HepG2 (cell line): Measurements from ENCODE around the gene GAS2. TPM values are rescaled to one million over a fixed set of nuclear protein-coding genes. Genes with fewer than 3 reads are reported as not detected.

ENCODE experiments used
- BCL6 ChIP-seq: IDR thresholded peaks from 2 replicates; pipeline ENCODE4 v1.6.1; 2016; ENCODE audit warnings: missing genetic modification reagents, missing compliant biosample characterization
- CBX5 ChIP-seq: sonication (generic); formaldehyde crosslinking; IDR thresholded peaks from 2 replicates; pipeline ENCODE4 v1.4.0; 2020; ENCODE audit warnings: missing genetic modification reagents, borderline replicate concordance
- CHD4 ChIP-seq: fragments of 200-600 bp; sonication (generic); IDR thresholded peaks from 2 replicates; pipeline ENCODE4 v1.7.0; 2017; ENCODE audit warnings: mild to moderate bottlenecking, low read length, borderline replicate concordance
- CREB1 ChIP-seq, 2 experiments: fragments of 450-650 bp in 1 of 2; IDR thresholded peaks; 2 replicates each; pipeline ENCODE4 v1.6.1; 2016 to 2017; ENCODE audit warnings: control low read depth in 1 of 2, mild to moderate bottlenecking in 1 of 2, missing compliant biosample characterization in 1 of 2, missing genetic modification characterization in 1 of 2
- EZH2 ChIP-seq: conservative IDR thresholded peaks from 2 replicates; pipeline ENCODE4 v1.6.1; 2012; ENCODE audit warnings: mild to moderate bottlenecking, low read depth, low read length, moderate library complexity
- FOSL2 ChIP-seq: sonication (generic); formaldehyde crosslinking; IDR thresholded peaks from 2 replicates; pipeline ENCODE4 v1.4.0; 2020; ENCODE audit warnings: missing genetic modification reagents
- FOXA1 ChIP-seq, 2 experiments: fragments of 450-650 bp in 1 of 2; sonication (generic) in 1 of 2; formaldehyde crosslinking in 1 of 2; IDR thresholded peaks; 2 replicates each; pipeline versions ENCODE4 v1.4.0 to v1.6.1; 2016 to 2020; ENCODE audit warnings: missing genetic modification reagents in 1 of 2
- HNF4A ChIP-seq: sonication (generic); formaldehyde crosslinking; IDR thresholded peaks from 2 replicates; pipeline ENCODE4 v1.4.0; 2020; ENCODE audit warnings: missing genetic modification reagents
- HNRNPLL ChIP-seq: fragments of 200-400 bp; formaldehyde crosslinking; IDR thresholded peaks from 2 replicates; pipeline ENCODE4 v1.6.1; 2017; ENCODE audit warnings: mild to moderate bottlenecking, low read depth, low read length; ENCODE audit not compliant: poor library complexity, severe bottlenecking
- KAT8 ChIP-seq: IDR thresholded peaks from 2 replicates; pipeline ENCODE4 v1.6.1; 2016; ENCODE audit warnings: missing genetic modification reagents, missing compliant biosample characterization
- KLF13 ChIP-seq: sonication (generic); formaldehyde crosslinking; IDR thresholded peaks from 2 replicates; pipeline ENCODE4 v1.4.0; 2020; ENCODE audit warnings: mild to moderate bottlenecking, missing genetic modification reagents
- MIXL1 ChIP-seq: IDR thresholded peaks from 2 replicates; pipeline ENCODE4 v1.6.1; 2016
- NR2F1 ChIP-seq, 2 experiments: fragments of 450-650 bp in 1 of 2; formaldehyde crosslinking in 1 of 2; IDR thresholded peaks; 2 replicates each; pipeline versions ENCODE4 v1.5.0 to v1.6.1; 2016 to 2020; ENCODE audit warnings: mild to moderate bottlenecking in 1 of 2, missing compliant biosample characterization in 1 of 2, missing genetic modification reagents in 1 of 2, moderate library complexity in 1 of 2
- PAF1 ChIP-seq: IDR thresholded peaks from 2 replicates; pipeline ENCODE4 v1.6.1; 2016; ENCODE audit warnings: missing genetic modification reagents, missing compliant biosample characterization
- POGZ ChIP-seq: sonication (generic); formaldehyde crosslinking; IDR thresholded peaks from 2 replicates; pipeline ENCODE4 v1.4.0; 2020; ENCODE audit warnings: mild to moderate bottlenecking, missing genetic modification reagents
- POLR2AphosphoS2 ChIP-seq: IDR thresholded peaks from 2 replicates; pipeline ENCODE4 v1.6.1; 2011; ENCODE audit warnings: low read depth, low read length, improper control_type of control experiment
- POLR2G ChIP-seq: fragments of 200-400 bp; formaldehyde crosslinking; IDR thresholded peaks from 2 replicates; pipeline ENCODE4 v1.6.1; 2018; ENCODE audit warnings: mild to moderate bottlenecking, low read depth, low read length, moderate library complexity
- SALL1 ChIP-seq: sonication (generic); formaldehyde crosslinking; IDR thresholded peaks from 2 replicates; pipeline ENCODE4 v1.8.0; 2022; ENCODE audit warnings: mild to moderate bottlenecking, missing genetic modification reagents
- SMAD9 ChIP-seq: sonication (generic); formaldehyde crosslinking; IDR thresholded peaks from 2 replicates; pipeline ENCODE4 v1.5.1; 2020; ENCODE audit warnings: mild to moderate bottlenecking, missing genetic modification reagents
- TFDP2 ChIP-seq: sonication (generic); formaldehyde crosslinking; IDR thresholded peaks from 2 replicates; pipeline ENCODE4 v1.4.0; 2020; ENCODE audit warnings: missing genetic modification reagents
- TOPORS ChIP-seq: sonication (generic); formaldehyde crosslinking; IDR thresholded peaks from 2 replicates; pipeline ENCODE4 v1.8.0; 2023; ENCODE audit warnings: mild to moderate bottlenecking, missing genetic modification reagents
- ZNF12 ChIP-seq: sonication (generic); formaldehyde crosslinking; IDR thresholded peaks from 2 replicates; pipeline ENCODE4 v1.5.0; 2020; ENCODE audit warnings: missing genetic modification reagents
- ZNF263 ChIP-seq: sonication (generic); formaldehyde crosslinking; IDR thresholded peaks from 2 replicates; pipeline ENCODE4 v1.4.0; 2020; ENCODE audit warnings: missing genetic modification reagents
- ZNF549 ChIP-seq: sonication (generic); formaldehyde crosslinking; IDR thresholded peaks from 2 replicates; pipeline ENCODE4 v1.5.0; 2020; ENCODE audit warnings: missing genetic modification reagents
- ZNF576 ChIP-seq: sonication (generic); formaldehyde crosslinking; IDR thresholded peaks from 2 replicates; pipeline ENCODE4 v1.4.0; 2020; ENCODE audit warnings: mild to moderate bottlenecking, missing genetic modification reagents
- ZNF607 ChIP-seq: sonication (generic); formaldehyde crosslinking; IDR thresholded peaks from 2 replicates; pipeline ENCODE4 v1.5.1; 2020; ENCODE audit warnings: missing genetic modification reagents, mild to moderate bottlenecking, borderline replicate concordance
- ZNF672 ChIP-seq: sonication (generic); formaldehyde crosslinking; IDR thresholded peaks from 2 replicates; pipeline ENCODE4 v1.8.1; 2022; ENCODE audit warnings: missing genetic modification reagents
- ZNF773 ChIP-seq: sonication (generic); formaldehyde crosslinking; IDR thresholded peaks from 2 replicates; pipeline ENCODE4 v1.4.0; 2020; ENCODE audit warnings: missing genetic modification reagents, borderline replicate concordance
- ZSCAN22 ChIP-seq: sonication (generic); formaldehyde crosslinking; IDR thresholded peaks from 2 replicates; pipeline ENCODE4 v1.4.0; 2020; ENCODE audit warnings: mild to moderate bottlenecking, missing genetic modification reagents
- polyA plus RNA-seq, 8 experiments: library from polyadenylated mRNA; depleted of rRNA in 3 of 8; stranded (reverse) in 7 of 8; unstranded in 1 of 8; fragments of >200 nt; fragmentation: Illumina TruSeq in 4 of 8; extraction: Trizol in 4 of 8; gene quantifications; 2 replicates each; pipeline versions ENCODE4 v1.2.1 to v1.2.3, GENCODE V29; 2011 to 2016; ENCODE audit warnings: low read depth in 4 of 8, missing spikeins in 1 of 8, mixed read lengths in 1 of 8; ENCODE audit not compliant: insufficient read depth in 1 of 8
- total RNA-seq, 5 experiments: library from RNA; depleted of rRNA; stranded (reverse); fragments of >200 nt; fragmentation: Illumina TruSeq; extraction: Trizol; gene quantifications; 2 replicates each; pipeline ENCODE4 v1.2.3, GENCODE V29; 2016; ENCODE audit warnings: low read depth in 1 of 5

Gene GAS2
- total and polyA plus RNA-seq, 2 of the 13 experiments (the other 11 are each of a cell fraction or from before 2014, with no cell fraction given), result 26.0 to 85.1 TPM

GRCh38 chr11:22832315-22833015 is 166.1 kb downstream of the GAS2 start (continued):
- TF ChIP-seq ZNF576 (CRISPR knock-in tag) (no peak), SALL1 (CRISPR knock-in tag) (no peak), PAF1 (no peak), BCL6 (CRISPR knock-in tag) (no peak), ZNF672 (CRISPR knock-in tag) (no peak), POGZ (CRISPR knock-in tag) (0 out of 2 replicates have a peak, but pooled peaks have one; percentile 46), HNF4A (peak; percentile 25; the same call in 1 of the 2 replicates), SMAD9 (CRISPR knock-in tag) (no peak), FOXA1 (IDR thresholded peaks at IDR 0.05) (no peak), FOXA1 (CRISPR knock-in tag; IDR thresholded peaks at IDR 0.05) (no peak), ZNF607 (CRISPR knock-in tag) (no peak), TFDP2 (CRISPR knock-in tag) (no peak), ZNF12 (CRISPR knock-in tag) (no peak), ZSCAN22 (no peak), FOSL2 (peak; percentile 40; the same call in 1 of the 2 replicates), EZH2 (no peak), CHD4 (no peak), HNRNPLL (no peak), KAT8 (CRISPR knock-in tag) (no peak), POLR2AphosphoS2 (no peak), NR2F1 (CRISPR knock-in tag; IDR thresholded peaks at IDR 0.05) (peak; percentile 14 to 31; a peak in 1 of 4 replicates), CREB1 (IDR thresholded peaks at IDR 0.05) (no peak), CREB1 (CRISPR knock-in tag; IDR thresholded peaks at IDR 0.05) (no peak), TOPORS (CRISPR knock-in tag) (no peak), KLF13 (CRISPR knock-in tag) (no peak), CBX5 (CRISPR knock-in tag) (no peak), ZNF549 (CRISPR knock-in tag) (no peak), MIXL1 (CRISPR knock-in tag) (0 out of 2 replicates have a peak, but pooled peaks have one; percentile 9), POLR2G (no peak), ZNF773 (CRISPR knock-in tag) (no peak), ZNF263 (CRISPR knock-in tag) (no peak)
